NB4 (cell line): Measurements from ENCODE around the gene RANBP1.

Source experiments
- MYC ChIP-seq: IDR thresholded peaks from 2 replicates; pipeline ENCODE4 v1.6.1; 2011; ENCODE audit warnings: low read depth, low read length
- TF ChIP-seq, protein P1 (sequence below): IDR thresholded peaks from 2 replicates; pipeline ENCODE4 v1.6.1; 2011; ENCODE audit warnings: low read depth, low read length
- TF ChIP-seq, protein P2 (sequence below): IDR thresholded peaks from one replicate; pipeline ENCODE4 v1.5.1; 2012; ENCODE audit warnings: low read depth, low read length

DNA sequence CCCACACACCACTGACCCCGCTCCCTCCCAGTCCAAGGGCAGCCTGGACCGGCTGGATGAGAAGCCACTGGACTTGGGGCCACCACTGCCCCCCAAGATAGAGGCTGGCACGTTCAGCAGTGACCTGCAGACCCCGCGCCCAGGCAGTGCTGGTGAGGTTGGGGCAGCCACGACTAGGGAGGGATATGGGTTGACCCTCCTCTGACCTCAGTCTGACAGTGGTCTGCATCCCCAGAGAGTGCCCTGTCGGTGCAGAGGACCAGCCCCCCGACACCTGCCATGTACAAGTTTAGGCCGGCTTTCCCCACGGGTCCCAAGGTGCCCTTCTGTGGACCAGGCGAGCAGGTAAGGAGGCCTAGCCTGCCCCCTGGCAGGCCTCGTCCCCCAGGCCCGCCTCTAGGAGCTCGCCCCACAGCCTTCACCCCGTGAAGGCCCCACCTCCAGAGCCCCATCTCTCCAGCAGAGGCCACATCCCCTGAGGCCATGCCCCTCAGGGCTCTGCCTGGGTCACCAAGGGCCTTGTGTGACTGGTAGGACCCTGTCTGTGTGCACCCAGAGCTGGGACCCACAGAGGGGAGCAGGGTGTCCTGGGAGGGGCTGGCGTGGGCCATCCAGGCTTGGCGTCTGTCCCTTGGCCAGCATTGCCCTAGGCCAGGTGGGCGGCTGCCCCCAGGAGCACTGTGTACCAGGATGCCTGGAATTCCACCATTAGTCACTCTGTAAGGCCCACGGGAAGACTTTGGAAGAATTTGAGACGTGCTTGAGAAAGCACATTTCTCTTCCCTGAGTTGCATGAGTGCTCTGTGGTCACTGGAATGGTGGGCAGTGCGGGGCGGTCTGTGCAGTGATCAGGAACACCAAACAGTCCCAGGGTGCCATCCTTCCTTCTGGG is 25.5 kb downstream of the RANBP1 start:
- TF ChIP-seq, protein P1, sequence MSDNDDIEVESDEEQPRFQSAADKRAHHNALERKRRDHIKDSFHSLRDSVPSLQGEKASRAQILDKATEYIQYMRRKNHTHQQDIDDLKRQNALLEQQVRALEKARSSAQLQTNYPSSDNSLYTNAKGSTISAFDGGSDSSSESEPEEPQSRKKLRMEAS, result no peak
- TF ChIP-seq, protein P2, sequence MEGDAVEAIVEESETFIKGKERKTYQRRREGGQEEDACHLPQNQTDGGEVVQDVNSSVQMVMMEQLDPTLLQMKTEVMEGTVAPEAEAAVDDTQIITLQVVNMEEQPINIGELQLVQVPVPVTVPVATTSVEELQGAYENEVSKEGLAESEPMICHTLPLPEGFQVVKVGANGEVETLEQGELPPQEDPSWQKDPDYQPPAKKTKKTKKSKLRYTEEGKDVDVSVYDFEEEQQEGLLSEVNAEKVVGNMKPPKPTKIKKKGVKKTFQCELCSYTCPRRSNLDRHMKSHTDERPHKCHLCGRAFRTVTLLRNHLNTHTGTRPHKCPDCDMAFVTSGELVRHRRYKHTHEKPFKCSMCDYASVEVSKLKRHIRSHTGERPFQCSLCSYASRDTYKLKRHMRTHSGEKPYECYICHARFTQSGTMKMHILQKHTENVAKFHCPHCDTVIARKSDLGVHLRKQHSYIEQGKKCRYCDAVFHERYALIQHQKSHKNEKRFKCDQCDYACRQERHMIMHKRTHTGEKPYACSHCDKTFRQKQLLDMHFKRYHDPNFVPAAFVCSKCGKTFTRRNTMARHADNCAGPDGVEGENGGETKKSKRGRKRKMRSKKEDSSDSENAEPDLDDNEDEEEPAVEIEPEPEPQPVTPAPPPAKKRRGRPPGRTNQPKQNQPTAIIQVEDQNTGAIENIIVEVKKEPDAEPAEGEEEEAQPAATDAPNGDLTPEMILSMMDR, result no peak
- no peak for TF ChIP-seq MYC
